Measurements from ENCODE around the gene TRIM29. TPM values are rescaled to one million over a fixed set of nuclear protein-coding genes. Genes with fewer than 3 reads are reported as not detected.

The TRIM29 gene
- total RNA-seq, 1 donor from 2014 or later: 3.4 TPM

GRCh38 chr11:120061761-120062560 lies 76.0 kb downstream of the TRIM29 start:
- no peak for ATAC-seq
- no peaks in the 10 kb centered on the region for H3K4me1 ChIP-seq
- no peaks in the 10 kb centered on the region for H3K36me3 ChIP-seq
- intact Hi-C loops (cut with DNase I): no loop called here
- H3K27me3 ChIP-seq: peaks cover 3% of the 10 kb centered on the region
- no peak for DNase-seq
- no peaks in the 10 kb centered on the region for H3K9me3 ChIP-seq
- TF ChIP-seq CTCF (IDR thresholded peaks at IDR 0.05): no peak
- no peak overlapping the region for H3K27ac ChIP-seq
- H3K4me3 ChIP-seq: no peak overlapping the region

Other genes with a start within 250 kb of the TRIM29 start
- gene OAF, start 72.9 kb upstream of the TRIM29 start, total RNA-seq: 19.8 TPM
- 3.0 TPM for gene POU2F3, start 102.0 kb upstream of the TRIM29 start, total RNA-seq
- gene TLCD5, start 187.2 kb upstream of the TRIM29 start, total RNA-seq: 4.2 TPM
- gene ARHGEF12, start 198.3 kb upstream of the TRIM29 start, total RNA-seq: 132 TPM